ENCODE data around the gene ABCG5. TPM values are rescaled to one million over a fixed set of nuclear protein-coding genes. Genes with fewer than 3 reads are reported as not detected.

The ABCG5 gene
- total RNA-seq, 1 donor, result not detected

DNA sequence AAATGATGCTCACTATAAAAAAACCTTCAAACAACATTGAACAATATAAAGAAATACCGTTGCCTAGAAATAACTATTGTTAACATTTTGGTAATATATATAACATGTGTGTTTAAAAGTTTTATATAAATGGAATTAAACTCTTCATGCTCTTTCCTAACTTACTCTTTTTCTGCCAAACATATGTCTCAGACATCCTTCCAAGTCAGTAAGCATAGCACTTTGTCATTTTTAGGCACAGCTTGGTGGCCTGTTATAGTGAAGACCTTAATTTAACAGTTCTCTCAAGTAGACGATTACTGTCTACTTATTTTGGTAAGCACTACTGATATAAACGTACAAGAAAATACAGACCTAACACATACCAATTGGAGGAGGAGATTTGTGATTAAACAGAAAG lies 23.9 kb downstream of the ABCG5 start:
- Histone ChIP-seq H3K36me3 (ENCODE audit: insufficient read depth, low read length) (no peaks in the 10 kb centered on the region), H3K4me1 (ENCODE audit: insufficient read depth, low read length) (no peaks in the 10 kb centered on the region), H3K4me3 (ENCODE audit: insufficient read depth, low read length) (no peak overlapping the region), H3K27ac (ENCODE audit: low read depth, low read length) (no peak overlapping the region), H3K4me2 (ENCODE audit: insufficient read depth, low read length) (no peak overlapping the region), H2AFZ (ENCODE audit: low read length) (no peak overlapping the region), H4K20me1 (ENCODE audit: insufficient read depth, low read length) (no peaks in the 10 kb centered on the region), H3K27me3 (ENCODE audit: insufficient read depth, low read length) (no peaks in the 10 kb centered on the region), H3K79me2 (ENCODE audit: insufficient read depth, low read length) (no peaks in the 10 kb centered on the region), H3K9me3 (ENCODE audit: low read depth, low read length) (no peaks in the 10 kb centered on the region)
- TF ChIP-seq, protein P1, sequence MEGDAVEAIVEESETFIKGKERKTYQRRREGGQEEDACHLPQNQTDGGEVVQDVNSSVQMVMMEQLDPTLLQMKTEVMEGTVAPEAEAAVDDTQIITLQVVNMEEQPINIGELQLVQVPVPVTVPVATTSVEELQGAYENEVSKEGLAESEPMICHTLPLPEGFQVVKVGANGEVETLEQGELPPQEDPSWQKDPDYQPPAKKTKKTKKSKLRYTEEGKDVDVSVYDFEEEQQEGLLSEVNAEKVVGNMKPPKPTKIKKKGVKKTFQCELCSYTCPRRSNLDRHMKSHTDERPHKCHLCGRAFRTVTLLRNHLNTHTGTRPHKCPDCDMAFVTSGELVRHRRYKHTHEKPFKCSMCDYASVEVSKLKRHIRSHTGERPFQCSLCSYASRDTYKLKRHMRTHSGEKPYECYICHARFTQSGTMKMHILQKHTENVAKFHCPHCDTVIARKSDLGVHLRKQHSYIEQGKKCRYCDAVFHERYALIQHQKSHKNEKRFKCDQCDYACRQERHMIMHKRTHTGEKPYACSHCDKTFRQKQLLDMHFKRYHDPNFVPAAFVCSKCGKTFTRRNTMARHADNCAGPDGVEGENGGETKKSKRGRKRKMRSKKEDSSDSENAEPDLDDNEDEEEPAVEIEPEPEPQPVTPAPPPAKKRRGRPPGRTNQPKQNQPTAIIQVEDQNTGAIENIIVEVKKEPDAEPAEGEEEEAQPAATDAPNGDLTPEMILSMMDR (IDR thresholded peaks at IDR 0.05; ENCODE audit: extremely low read depth, low read depth, low read length), result no peak
- DNase-seq (ENCODE audit: insufficient read length, low spot score, missing footprints), result no peak

DNA sequence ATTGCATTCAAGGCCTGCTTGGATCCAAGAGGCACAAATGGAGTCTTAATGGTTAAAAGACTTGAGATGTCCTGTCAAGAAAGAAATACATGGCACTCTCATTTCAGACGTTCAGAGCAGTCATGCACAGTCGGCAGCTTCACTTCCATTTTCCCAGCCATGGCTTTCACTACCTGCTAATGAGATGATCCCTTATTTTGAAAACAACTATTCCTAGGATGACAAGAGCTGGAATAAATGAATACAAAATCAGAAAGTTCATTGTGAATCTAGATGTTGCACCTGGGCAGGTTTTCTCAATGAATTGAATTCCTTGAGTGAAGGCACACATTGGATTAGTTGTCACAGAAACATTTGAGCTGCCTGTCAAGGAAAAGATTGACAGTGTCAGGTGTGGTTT lies 25.7 kb downstream of the ABCG5 start:
- TF ChIP-seq, protein P1 (IDR thresholded peaks at IDR 0.05; ENCODE audit: extremely low read depth, low read depth, low read length), result no peak
- Histone ChIP-seq H4K20me1 (ENCODE audit: insufficient read depth, low read length) (no peaks in the 10 kb centered on the region), H3K79me2 (ENCODE audit: insufficient read depth, low read length) (no peaks in the 10 kb centered on the region), H3K4me2 (ENCODE audit: insufficient read depth, low read length) (no peak overlapping the region), H3K4me3 (ENCODE audit: insufficient read depth, low read length) (no peak overlapping the region), H3K36me3 (ENCODE audit: insufficient read depth, low read length) (no peaks in the 10 kb centered on the region), H3K9me3 (ENCODE audit: low read depth, low read length) (no peaks in the 10 kb centered on the region), H3K27me3 (ENCODE audit: insufficient read depth, low read length) (no peaks in the 10 kb centered on the region), H2AFZ (ENCODE audit: low read length) (no peak overlapping the region), H3K4me1 (ENCODE audit: insufficient read depth, low read length) (no peaks in the 10 kb centered on the region), H3K27ac (ENCODE audit: low read depth, low read length) (no peak overlapping the region)
- DNase-seq (ENCODE audit: insufficient read length, low spot score, missing footprints), result no peak

DNA sequence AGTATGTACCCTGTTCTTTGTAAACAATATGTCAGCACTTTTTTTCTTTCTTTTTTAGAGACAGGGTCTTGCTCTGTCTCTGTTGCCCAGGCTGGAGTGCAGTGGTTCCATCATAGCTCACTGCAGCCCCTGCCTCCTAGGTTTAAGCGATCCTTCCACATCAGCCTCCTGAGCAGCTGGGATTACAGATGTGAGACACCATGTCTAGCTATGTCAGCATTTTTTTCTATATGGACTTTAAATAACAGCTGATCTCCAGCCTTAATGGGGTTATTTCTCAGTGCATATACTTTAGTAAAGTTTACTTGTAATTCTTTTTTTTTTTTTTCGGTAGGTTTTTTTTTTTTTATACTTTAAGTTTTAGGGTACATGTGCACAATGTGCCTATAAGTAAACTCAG lies 26.6 kb downstream of the ABCG5 start:
- Histone ChIP-seq H3K27ac (ENCODE audit: low read depth, low read length) (no peak overlapping the region), H3K36me3 (ENCODE audit: insufficient read depth, low read length) (no peaks in the 10 kb centered on the region), H3K9me3 (ENCODE audit: low read depth, low read length) (no peaks in the 10 kb centered on the region), H3K4me3 (ENCODE audit: insufficient read depth, low read length) (no peak overlapping the region), H3K79me2 (ENCODE audit: insufficient read depth, low read length) (no peaks in the 10 kb centered on the region), H3K4me1 (ENCODE audit: insufficient read depth, low read length) (no peaks in the 10 kb centered on the region), H3K4me2 (ENCODE audit: insufficient read depth, low read length) (no peak overlapping the region), H3K27me3 (ENCODE audit: insufficient read depth, low read length) (no peaks in the 10 kb centered on the region), H2AFZ (ENCODE audit: low read length) (no peak overlapping the region), H4K20me1 (ENCODE audit: insufficient read depth, low read length) (no peaks in the 10 kb centered on the region)
- TF ChIP-seq, protein P1 (IDR thresholded peaks at IDR 0.05; ENCODE audit: extremely low read depth, low read depth, low read length), result no peak
- DNase-seq (ENCODE audit: insufficient read length, low spot score, missing footprints), result no peak

DNA sequence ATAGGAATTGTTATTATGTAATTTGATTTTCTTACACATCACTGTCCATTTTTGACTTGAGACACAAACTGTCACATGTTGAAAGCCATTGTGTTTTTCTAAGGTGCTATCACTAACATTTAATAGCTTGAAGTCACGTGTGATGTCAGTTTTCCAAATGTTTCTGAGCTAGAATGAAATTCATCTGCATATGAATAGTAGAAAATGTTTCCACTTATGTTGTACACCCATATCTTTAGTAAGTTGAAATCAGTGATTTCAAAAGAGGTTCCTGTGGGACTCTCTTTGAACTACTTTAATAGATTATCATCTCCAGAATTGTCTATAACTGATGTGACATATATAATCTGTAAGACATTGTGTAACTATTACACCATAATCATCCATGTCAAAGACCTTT lies 27.8 kb downstream of the ABCG5 start:
- H3K79me2 ChIP-seq (ENCODE audit: insufficient read depth, low read length), result no peaks in the 10 kb centered on the region
- no peak for DNase-seq (ENCODE audit: insufficient read length, low spot score, missing footprints)
- H3K4me2 ChIP-seq (ENCODE audit: insufficient read depth, low read length), result no peak overlapping the region
- no peaks in the 10 kb centered on the region for H3K27me3 ChIP-seq (ENCODE audit: insufficient read depth, low read length)
- H3K9me3 ChIP-seq (ENCODE audit: low read depth, low read length), result no peaks in the 10 kb centered on the region
- no peak overlapping the region for H3K27ac ChIP-seq (ENCODE audit: low read depth, low read length)
- TF ChIP-seq, protein P1 (IDR thresholded peaks at IDR 0.05; ENCODE audit: extremely low read depth, low read depth, low read length), result no peak
- H2AFZ ChIP-seq (ENCODE audit: low read length), result no peak overlapping the region
- H3K4me1 ChIP-seq (ENCODE audit: insufficient read depth, low read length), result no peaks in the 10 kb centered on the region
- H3K36me3 ChIP-seq (ENCODE audit: insufficient read depth, low read length), result peaks cover 3% of the 10 kb centered on the region
- H3K4me3 ChIP-seq (ENCODE audit: insufficient read depth, low read length), result no peak overlapping the region
- H4K20me1 ChIP-seq (ENCODE audit: insufficient read depth, low read length), result no peaks in the 10 kb centered on the region

All from osteoblast (primary cell).